GM10266 (cell line): ENCODE measurements around the gene ERC2.
A peak's percentile ranks its signal among the peaks of the same experiment; 100 is the strongest.

Experiments used
- DNase-seq: peaks from one replicate; pipeline ENCODE4 v3.0.0; 2012; ENCODE audit errors: extremely low spot score
- TF ChIP-seq, protein P1 (sequence below): IDR thresholded peaks from 2 replicates; pipeline ENCODE4 v1.5.1; 2012; ENCODE audit warnings: mild to moderate bottlenecking, low read depth; ENCODE audit not compliant: control insufficient read depth, insufficient read depth; ENCODE audit errors: missing control alignments

The ERC2 gene

DNA sequence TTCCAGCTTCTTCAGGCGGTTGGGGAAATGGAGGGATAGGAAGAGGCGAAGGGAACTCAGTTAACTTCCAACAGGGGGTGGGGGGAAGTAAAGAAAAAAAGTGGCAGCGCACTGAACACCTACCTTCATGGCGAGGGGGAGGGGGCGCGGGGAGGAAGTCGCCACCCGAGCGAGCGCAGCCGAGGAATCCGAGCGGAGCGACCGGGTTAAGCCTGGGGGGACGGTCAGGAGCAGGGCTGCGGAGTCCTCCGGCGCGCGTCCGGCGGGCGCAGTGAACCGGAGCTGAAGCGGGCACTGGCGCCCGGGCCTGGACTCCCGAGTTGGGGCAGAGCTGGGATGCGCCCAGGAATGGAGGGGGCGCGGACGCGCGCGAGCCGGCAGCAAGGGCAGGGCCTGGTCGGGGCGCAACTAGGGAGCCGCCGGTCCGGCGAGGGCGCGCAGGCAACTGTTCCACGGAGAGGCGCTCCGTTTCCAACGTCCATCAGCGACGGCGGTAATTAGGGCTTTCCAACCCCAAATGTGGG, 981.3 kb downstream of the ERC2 start, which contains the start of gene WNT5A:
Gene WNT5A, minus strand, starts transcription at position 450 of the 524 bp plus-strand sequence. Its CDS starts 321 bp downstream, at position 129.
- TF ChIP-seq, protein P1, sequence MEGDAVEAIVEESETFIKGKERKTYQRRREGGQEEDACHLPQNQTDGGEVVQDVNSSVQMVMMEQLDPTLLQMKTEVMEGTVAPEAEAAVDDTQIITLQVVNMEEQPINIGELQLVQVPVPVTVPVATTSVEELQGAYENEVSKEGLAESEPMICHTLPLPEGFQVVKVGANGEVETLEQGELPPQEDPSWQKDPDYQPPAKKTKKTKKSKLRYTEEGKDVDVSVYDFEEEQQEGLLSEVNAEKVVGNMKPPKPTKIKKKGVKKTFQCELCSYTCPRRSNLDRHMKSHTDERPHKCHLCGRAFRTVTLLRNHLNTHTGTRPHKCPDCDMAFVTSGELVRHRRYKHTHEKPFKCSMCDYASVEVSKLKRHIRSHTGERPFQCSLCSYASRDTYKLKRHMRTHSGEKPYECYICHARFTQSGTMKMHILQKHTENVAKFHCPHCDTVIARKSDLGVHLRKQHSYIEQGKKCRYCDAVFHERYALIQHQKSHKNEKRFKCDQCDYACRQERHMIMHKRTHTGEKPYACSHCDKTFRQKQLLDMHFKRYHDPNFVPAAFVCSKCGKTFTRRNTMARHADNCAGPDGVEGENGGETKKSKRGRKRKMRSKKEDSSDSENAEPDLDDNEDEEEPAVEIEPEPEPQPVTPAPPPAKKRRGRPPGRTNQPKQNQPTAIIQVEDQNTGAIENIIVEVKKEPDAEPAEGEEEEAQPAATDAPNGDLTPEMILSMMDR, result peak; percentile 4
- no peak for DNase-seq

DNA sequence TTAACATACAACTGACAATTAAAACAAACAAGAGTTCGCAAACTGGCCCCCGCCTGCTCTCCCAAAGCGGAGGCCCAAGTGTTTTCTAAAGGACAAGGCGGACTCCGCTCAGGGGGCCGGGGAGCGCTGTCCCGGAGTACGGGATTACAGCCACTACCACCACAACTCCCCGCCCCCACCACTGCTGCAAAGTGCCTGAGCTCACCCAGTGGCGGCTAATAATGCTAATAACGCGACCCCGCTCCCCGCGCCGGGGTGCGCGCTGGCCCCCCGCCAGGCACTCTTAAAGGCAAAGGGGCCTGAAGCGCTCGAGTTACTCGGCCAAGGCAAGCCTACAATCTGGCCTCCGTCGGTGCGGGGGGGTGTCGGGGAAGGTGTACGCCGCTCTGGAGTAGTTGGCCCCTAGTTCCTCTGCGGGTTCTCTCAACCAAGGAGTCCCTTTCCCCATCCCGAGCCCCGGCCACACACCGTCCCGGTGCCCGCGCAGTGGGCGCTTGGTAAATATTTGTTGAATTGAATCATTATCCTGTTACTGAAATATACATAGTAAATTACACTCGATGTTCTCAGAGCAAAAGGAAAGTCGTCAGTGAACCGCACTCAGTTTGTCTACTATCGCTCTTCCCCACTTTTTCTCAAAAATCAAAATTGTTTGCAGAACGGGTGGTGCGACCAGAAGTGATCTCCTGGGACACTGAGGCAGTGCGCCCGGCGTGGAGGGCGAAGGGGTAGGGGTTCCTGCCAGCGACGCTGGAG, 982.0 kb downstream of the ERC2 start:
- TF ChIP-seq, protein P1, result no peak
- no peak for DNase-seq

DNA sequence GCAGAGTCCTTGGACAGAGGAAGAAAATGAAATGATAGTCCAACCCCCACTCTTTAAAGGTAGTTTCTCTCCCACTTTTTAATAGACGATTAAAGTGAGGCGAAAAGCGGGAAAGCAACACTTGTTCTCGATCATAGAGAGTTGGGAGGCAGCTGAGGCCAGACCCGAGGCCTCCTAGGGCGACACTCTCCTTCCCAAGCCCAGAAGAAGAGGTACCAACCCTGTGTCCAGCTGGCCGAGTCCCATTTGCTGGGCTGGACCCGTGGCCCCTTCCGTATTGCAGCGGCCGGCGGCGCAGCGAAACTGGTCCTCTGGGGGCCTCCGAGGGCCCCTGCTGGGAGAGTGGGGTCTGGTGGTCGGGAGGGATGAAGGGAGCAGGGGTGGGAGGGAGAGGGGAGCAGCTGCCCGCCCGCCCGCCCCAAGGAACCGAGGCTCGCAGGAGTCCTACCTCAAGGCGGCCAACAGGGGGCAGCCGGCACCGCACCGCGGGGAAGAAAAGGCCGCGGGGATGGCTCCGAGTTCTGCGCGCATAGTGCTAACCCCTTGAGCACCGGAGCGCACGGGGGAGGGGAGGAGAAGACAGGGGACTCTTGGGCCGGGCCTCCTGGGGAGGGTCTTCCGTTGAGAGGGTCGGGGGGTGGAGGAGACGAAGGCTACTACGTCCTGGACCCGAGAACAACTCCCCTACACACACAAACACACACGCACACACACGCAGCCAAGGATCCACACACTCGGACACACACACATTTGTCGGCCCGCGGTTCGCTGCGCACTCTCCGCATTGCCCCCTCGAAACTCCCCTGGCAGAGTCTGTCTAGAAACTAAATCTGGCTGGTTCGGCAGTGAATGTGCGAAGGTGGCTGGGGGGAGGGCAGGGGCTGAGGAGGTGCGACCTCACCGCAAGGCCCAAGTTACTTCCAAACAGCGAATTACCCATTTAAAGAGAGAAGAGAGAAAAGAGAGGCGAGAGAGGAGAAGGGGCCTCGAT, 983.2 kb downstream of the ERC2 start:
- DNase-seq, result peak; percentile 89

DNA sequence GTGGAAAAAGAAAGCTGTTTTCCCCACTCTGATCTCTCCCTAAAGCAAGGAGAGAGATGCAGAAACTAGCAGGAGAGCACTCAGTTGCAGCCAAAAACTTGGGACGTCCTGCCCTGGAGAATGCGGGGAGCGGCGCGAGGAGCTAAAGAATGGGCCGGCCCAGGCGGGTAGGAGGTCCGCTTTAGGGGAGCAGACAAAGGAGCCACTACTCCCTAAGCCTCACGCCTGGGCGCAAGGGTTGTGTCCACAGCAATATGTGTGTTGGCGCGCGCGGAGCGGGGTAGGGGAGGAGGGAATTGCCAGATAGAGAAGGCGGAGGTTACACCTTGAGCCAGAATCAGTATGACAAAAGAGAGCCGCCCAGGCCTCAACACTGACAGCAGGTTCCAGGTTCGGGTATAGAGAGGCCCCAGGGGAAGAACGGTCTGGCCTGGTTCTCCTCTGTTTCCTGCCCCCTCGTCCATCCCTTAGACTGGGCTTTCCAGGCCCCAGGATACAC, 984.0 kb downstream of the ERC2 start:
- DNase-seq, result no peak
- TF ChIP-seq, protein P1, result no peak

More for the DNA sequence above, 983.2 kb downstream of the ERC2 start:
- TF ChIP-seq, protein P1, result peak; percentile 77

DNA sequence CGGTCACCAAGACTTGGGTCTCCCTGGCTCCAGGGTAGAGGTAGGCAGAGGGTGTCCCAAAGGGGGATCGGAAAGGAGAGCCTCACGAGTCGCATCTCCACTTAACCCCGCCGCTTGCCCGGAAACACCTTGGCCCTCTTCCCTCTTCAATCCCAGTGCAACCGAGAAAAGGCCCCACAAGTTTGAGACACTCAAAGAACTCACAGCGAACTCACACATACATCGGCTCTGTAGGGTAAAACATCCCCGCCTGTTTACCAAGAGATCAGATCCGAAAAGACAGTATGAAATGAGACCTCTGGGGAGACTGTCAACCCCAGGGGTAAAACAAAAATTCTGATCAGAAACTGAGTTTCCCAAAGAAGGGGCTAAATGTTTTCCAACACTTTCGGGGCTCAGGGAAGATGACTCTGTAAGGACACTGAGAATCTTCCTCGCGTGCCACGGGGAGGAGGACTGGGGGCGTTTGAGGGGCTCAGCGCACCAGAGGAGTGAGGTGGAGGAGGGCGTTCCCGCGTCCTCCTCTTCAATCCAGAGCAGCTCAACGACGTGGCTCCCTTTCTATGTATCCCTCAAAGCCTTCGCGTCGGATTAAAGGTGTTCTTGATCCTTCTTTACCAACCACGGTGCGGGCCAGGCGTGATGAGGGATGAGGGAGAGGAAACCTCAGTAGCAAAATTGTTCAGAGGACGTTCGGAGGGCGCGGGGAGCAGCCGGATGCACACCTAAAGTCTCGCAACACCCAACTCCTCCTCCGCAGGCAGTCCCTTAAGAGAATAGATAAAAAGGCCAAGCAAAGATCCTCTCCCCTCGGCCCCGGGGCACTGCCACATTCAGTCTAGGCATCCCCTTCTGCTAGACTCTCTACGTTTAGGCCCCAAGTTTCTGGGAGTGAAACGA, 984.8 kb downstream of the ERC2 start:
- TF ChIP-seq, protein P1, result no peak
- DNase-seq, result no peak

DNA sequence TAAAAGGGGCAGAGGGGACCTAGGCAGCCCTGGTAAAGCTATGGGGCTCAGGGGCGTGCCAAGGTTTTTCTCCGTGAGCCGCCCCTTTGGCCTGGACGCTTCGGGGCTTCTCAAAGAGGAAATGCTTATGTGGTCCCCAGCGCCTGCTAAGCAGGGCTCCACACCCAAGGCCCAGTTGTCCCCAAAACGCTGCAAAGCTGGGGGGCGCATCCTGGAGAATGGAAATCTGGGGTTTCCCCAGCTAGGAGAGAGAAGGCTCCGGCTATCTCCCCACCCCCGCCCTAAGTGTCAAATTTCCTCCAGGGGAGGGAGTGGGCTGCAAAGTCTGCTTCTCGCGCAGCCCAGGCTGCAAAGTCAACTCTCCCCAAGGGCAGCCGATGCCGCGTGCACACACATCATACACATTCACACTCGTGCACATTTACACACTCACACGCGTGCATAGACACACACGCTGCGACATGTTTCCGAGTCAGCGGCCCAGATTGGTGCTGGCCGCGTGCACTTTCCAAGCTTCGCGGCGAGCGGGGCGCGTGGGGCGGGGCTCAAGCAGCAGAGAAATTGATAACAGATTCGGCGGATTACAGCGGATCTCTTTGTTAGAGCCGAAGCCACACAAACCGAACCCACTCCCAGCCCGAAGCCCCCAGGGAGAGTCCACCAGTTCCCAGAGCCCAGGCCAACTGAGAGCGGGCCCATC, 985.6 kb downstream of the ERC2 start:
- DNase-seq, result no peak
- TF ChIP-seq, protein P1, result no peak
